HL-60 (cell line): ENCODE measurements around the gene RCBTB2.

Source experiments
- DNase-seq, 2 experiments: peaks; one replicate each; pipeline ENCODE4 v3.0.0-alpha.2; 2010 to 2020; ENCODE audit warnings: low read depth in 1 of 2, low spot score in 1 of 2
- H3K27ac ChIP-seq: fragments of 250-450 bp; sonication (Bioruptor Pico); replicated peaks from 2 replicates; pipeline ENCODE4 v1.5.1; 2020; ENCODE audit warnings: mild to moderate bottlenecking, moderate library complexity
- H3K27me3 ChIP-seq: fragments of 250-450 bp; sonication (Bioruptor Pico); 2 replicates; pipeline ENCODE4 v1.5.1; 2021; ENCODE audit warnings: mild to moderate bottlenecking, moderate library complexity; ENCODE audit not compliant: insufficient read depth, poor library complexity, severe bottlenecking
- H3K4me3 ChIP-seq: replicated peaks from 2 replicates; pipeline ENCODE4 v1.5.1; 2011; ENCODE audit warnings: mild to moderate bottlenecking, control low read depth, low read length; ENCODE audit not compliant: insufficient read depth
- GABPA ChIP-seq: IDR thresholded peaks from 2 replicates; pipeline ENCODE4 v1.6.1; 2012; ENCODE audit warnings: low read depth
- POLR2AphosphoS5 ChIP-seq: IDR thresholded peaks from 2 replicates; pipeline ENCODE4 v1.6.1; 2012; ENCODE audit warnings: low read depth
- SPI1 ChIP-seq: IDR thresholded peaks from 2 replicates; pipeline ENCODE4 v1.6.1; 2012; ENCODE audit warnings: low read depth, mild to moderate bottlenecking, borderline replicate concordance
- TF ChIP-seq, protein P1 (sequence below): IDR thresholded peaks from one replicate; pipeline ENCODE4 v1.5.1; 2011; ENCODE audit warnings: low read length, control low read depth, inconsistent platforms; ENCODE audit not compliant: insufficient read depth
- TF ChIP-seq, protein P2 (sequence below): IDR thresholded peaks from 2 replicates; pipeline ENCODE4 v1.6.1; 2012; ENCODE audit warnings: low read depth; ENCODE audit not compliant: insufficient replicate concordance

Gene RCBTB2

DNA sequence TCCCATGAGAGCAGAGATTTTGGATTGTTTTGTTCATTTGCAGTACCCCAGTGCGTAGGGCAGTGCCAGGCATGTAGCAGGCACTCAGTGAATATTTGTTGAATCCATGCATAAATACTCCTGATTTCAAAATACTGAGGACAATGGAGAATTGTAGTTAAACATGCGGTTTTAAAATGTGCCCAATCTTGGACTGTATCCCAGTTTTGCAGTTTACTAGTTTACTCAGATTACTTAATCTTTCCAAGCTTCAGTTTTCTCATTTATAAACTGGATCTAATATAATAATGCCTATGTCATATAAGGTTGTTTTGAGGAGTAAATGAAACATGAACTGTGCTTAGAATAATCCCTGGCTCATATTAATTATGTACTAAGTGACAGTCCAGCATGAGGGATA is 39.0 kb downstream of the RCBTB2 start:
- no peak for TF ChIP-seq GABPA
- TF ChIP-seq, protein P1, sequence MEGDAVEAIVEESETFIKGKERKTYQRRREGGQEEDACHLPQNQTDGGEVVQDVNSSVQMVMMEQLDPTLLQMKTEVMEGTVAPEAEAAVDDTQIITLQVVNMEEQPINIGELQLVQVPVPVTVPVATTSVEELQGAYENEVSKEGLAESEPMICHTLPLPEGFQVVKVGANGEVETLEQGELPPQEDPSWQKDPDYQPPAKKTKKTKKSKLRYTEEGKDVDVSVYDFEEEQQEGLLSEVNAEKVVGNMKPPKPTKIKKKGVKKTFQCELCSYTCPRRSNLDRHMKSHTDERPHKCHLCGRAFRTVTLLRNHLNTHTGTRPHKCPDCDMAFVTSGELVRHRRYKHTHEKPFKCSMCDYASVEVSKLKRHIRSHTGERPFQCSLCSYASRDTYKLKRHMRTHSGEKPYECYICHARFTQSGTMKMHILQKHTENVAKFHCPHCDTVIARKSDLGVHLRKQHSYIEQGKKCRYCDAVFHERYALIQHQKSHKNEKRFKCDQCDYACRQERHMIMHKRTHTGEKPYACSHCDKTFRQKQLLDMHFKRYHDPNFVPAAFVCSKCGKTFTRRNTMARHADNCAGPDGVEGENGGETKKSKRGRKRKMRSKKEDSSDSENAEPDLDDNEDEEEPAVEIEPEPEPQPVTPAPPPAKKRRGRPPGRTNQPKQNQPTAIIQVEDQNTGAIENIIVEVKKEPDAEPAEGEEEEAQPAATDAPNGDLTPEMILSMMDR: no peak
- TF ChIP-seq POLR2AphosphoS5: no peak
- TF ChIP-seq, protein P2, sequence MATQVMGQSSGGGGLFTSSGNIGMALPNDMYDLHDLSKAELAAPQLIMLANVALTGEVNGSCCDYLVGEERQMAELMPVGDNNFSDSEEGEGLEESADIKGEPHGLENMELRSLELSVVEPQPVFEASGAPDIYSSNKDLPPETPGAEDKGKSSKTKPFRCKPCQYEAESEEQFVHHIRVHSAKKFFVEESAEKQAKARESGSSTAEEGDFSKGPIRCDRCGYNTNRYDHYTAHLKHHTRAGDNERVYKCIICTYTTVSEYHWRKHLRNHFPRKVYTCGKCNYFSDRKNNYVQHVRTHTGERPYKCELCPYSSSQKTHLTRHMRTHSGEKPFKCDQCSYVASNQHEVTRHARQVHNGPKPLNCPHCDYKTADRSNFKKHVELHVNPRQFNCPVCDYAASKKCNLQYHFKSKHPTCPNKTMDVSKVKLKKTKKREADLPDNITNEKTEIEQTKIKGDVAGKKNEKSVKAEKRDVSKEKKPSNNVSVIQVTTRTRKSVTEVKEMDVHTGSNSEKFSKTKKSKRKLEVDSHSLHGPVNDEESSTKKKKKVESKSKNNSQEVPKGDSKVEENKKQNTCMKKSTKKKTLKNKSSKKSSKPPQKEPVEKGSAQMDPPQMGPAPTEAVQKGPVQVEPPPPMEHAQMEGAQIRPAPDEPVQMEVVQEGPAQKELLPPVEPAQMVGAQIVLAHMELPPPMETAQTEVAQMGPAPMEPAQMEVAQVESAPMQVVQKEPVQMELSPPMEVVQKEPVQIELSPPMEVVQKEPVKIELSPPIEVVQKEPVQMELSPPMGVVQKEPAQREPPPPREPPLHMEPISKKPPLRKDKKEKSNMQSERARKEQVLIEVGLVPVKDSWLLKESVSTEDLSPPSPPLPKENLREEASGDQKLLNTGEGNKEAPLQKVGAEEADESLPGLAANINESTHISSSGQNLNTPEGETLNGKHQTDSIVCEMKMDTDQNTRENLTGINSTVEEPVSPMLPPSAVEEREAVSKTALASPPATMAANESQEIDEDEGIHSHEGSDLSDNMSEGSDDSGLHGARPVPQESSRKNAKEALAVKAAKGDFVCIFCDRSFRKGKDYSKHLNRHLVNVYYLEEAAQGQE: no peak
- no peak for TF ChIP-seq SPI1
- no peak overlapping the region for H3K27ac ChIP-seq
- no peak for DNase-seq
- no peak overlapping the region for H3K4me3 ChIP-seq
- H3K27me3 ChIP-seq: no peaks in the 10 kb centered on the region

DNA sequence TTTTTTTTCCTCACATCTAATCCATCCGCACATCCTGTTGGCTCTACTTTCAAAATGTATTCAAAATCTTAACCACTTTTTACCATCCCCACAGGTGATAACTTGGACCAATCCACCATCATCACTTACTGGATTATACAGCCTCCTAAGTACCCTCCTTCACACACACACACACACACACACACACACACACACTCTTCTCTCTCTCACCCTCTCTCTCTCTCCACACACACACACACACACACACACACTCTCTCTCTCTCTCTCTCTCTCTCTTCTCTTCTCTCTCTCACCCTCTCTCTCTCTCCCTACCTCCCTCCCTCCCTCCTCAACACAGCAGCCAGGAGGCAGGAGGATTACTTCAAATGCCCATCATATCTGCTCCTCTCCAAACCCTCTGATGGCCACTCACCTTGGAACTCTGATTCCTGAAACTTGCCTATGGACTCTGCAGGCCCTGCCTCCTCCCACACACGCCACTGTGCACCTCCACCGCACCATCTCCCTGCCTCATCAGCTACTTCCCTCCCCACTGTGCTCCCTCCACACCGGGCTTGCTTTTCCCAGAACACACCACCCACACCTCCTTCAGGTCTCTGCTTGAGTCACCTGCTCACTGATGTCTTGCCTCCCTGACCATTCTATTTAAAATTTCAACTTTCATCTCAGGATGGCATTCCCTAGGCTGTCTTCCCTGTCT is 39.7 kb downstream of the RCBTB2 start:
- TF ChIP-seq, protein P1: no peak
- TF ChIP-seq, protein P2: no peak
- no peak for TF ChIP-seq SPI1
- TF ChIP-seq POLR2AphosphoS5: no peak
- TF ChIP-seq GABPA: no peak
- no peak overlapping the region for H3K4me3 ChIP-seq
- peak overlapping the region; percentile 70 for H3K27ac ChIP-seq
- no peak for DNase-seq
- no peaks in the 10 kb centered on the region for H3K27me3 ChIP-seq

DNA sequence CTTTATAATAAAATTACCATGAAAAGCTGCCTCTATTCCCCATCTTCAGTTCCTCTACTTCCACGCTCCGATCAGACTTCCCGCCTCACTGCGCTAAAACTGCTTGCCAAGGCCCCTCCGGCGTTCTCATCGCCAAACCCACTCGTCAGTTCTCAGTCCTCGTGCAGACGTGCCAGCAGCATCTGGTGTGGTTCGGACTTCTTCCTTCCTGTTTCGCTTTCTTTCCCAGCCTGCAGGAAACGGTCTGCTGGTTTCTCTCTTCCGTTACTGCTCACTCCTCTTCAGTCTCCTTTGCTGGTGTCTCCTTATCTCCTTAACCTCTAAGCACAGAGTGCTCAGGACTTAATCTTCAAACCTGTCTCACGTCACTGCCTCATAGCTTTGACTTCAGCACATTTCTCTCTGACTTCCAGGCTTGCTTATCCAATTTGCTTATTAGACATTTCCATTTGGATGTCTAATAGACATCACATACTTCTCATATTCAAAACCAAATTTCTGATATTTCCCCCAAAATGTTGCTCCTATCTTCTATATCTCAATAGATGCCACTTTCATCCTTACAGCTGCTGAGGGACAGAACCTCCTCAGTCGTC is 40.3 kb downstream of the RCBTB2 start:
- Histone ChIP-seq H3K4me3 (peak overlapping the region; percentile 22), H3K27me3 (no peaks in the 10 kb centered on the region), H3K27ac (peak overlapping the region; percentile 70)
- TF ChIP-seq, protein P1: no peak
- TF ChIP-seq GABPA (peak; percentile 65), SPI1 (peak; percentile 31; the same call in 1 of the 2 replicates), POLR2AphosphoS5 (peak; percentile 95)
- TF ChIP-seq, protein P2: no peak
- peak; percentile 70 to 93 for DNase-seq
